Fibroblast of skin of left quadriceps (primary cell): Measurements from ENCODE around the gene BCL6.
"Not testable (repeated sequence)": the region's sequence is repeated elsewhere in the genome, so short reads cannot be mapped to it uniquely, and the experiment has no call there.

Source experiments
- DNase-seq, 2 experiments: peaks; one replicate each; pipeline ENCODE4 v3.0.0-alpha.2; 2013; ENCODE audit warnings: low read depth in 2 of 2

Gene BCL6

DNA sequence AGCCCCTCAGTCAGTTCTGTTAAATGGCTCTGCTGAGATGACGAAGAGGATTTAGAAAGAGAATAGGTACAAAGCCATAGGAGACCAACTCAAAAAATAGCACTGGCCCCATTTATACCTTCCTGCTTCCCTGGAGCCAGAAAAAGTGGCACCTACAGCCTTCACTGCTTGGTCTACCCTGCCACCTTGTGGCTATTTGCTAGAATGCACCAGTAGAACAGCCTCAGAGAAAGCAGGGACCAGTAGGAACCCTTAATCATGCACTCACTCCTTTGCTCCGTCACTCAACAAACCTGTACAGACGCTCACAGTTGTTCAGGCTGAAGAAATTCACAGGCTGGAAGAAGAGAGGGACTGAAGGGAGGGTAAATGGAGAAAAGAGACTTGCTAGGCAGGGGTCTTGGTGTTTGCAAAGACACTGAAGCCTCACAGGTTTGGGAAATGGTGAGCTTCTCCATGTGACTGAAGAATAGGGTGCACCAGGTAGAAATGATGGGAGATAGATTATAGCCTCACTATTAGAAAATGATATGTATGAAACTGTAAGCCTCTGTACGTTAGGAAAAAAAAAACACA is 30.8 kb downstream of the BCL6 start:
- DNase-seq = peak in 1 of 2 experiments; percentile 52

DNA sequence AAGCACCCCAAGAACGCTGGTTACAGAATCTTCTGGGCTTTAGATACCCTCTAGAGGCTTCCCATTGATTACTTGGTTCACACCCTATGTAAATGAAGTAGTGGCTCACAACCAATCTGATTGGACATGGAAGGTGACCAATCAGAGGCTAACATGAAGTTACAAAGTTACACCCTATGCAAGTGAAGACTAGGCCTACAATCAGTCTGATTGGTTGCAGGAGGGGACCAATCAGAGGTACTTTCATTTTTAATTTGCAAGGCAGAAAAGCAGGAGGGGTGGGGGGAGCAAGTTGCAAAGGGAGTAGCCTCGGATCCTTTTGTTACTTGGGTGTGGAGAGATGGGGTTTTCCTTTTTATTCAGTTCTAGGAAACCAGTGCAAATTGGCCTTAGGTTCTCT is 31.8 kb downstream of the BCL6 start:
- no peak for DNase-seq

GRCh38 chr3:187709155-187709554 is 36.1 kb downstream of the BCL6 start:
- no peak for DNase-seq

- DNase-seq = no peak
Observed at GRCh38 chr3:187708696-187709095, 36.6 kb downstream of the BCL6 start.

DNA sequence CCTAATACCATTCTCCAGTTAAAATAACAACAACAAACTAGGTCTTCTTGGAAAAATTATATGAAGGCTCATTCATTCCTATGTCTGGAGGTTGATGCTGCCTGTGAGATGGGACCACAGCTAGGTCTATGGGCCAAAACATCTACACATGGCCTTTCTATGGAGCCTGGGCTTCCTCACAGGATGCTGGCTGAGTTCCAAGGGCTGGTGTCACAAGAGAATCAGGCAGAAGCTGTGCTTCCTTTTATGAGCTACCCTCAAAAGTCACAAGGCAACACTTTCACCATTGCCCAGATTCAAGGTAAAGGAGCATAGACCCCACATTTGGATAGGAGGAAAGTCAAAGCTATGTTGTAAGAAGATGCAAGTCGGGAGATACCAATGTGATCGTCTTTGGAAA is 38.3 kb downstream of the BCL6 start:
- DNase-seq = no peak

DNA sequence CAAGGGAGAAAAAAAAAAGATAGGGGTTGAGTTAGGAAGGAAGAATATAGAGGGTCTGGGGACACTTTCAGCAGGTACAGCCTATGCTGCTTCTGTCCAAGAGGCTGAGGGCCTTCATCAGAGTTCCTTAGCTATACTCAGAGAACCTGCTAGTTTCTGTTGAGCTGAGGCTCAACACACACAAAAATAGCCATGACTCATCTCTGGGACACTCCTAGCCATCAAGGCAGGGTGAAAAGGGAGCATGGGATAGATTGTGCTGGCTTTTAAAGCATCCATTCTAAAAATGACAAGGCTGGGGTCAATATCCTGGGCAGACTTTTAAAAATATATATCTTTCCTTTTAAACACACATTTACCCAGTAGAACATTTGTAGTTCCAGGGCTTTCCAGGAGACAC is 40.1 kb downstream of the BCL6 start:
- DNase-seq = no peak

DNA sequence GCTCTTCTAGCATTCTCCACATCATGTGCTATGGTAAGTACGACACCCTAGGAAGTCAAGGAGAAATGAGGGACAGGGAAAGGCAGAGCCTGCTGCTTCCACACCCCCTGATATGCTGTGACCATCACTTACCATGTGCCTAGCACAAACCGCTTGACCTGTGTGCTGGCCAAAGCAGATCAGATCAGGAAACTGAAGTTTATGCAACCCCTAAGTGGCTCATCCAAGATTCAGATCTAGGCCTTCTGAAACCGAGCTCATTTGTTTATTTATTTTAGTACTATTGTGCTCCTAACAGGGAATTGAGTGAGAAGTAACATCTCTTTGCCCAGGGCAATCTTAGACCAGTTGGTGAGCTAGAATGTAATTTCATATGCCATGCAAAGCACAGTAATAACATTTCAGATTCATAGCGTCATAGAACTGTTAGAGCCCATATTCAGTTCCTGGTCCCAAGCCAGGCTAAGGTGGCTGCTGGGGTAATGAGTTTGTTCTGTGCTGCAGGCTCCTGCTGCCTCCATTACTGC is 42.7 kb downstream of the BCL6 start, which contains the start of gene RTP2:
Gene RTP2, minus strand, starts transcription at position 51 of the 527 bp plus-strand sequence. CDS start 429 bp downstream, outside the sequence.
- no peak for DNase-seq

DNA sequence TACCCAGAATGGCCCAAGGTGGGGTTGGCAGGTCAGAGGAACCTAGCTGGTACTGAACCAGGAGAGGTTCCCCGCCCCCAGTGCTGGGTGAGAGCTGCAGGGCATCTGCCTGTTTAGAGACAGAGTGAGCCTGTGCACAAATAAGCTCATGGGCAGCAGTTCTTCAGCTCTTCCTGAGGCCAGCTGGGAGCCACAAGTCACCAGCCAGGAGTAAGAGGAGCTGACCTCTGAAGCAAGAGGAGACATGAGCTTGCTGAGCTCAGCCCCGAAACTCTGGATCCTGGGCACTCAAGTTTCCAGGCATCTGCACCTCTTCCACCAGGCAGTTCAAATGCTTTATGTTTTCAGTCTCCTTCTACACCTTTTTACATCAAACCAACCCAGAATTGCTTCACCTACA is 45.0 kb downstream of the BCL6 start:
- no peak for DNase-seq

DNA sequence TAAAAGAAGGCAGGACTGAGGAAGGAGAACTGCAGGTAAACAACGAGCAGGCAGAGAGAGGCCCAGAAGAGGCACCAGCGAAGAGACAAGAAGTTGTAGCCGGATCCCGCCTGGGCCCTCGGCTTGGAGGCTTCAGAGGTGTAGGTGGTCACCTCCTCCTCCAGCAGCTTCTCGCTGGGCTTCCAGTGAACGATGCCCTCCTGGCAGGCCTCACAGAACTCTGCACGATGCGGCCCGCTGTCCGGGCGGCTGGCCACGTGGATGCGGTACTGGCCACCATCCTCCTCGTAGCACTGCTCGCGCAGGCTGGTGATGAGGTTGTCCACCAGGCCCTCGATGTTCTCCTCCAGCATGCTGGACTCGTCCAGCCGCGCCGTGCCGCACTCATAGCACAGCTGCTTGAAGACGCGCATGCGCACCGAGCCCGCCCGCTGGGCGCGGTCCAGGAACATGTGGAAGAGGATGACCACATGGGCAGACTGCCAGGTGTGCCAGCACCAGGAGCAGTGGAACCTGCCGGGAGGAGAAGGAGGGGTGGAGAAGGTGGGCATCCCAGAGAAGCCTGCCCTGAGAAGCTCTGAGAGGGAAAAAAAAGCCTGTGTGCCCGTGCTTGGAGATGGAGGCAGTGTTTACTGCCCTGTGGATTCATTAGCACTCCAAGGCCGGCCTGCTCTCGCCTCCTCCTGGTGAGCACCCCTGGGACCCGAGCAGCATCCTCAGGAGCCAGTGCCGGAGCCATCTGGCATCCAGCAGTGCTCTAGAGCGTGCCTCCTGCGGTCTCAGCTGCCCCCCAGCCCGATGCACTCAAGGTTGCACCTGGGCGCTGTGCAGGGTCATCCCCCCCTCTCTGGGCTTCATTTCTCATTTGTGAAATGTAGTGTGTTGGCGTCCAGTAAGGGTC is 46.5 kb downstream of the BCL6 start:
- no peak for DNase-seq

- no peak for DNase-seq
Observed at GRCh38 chr3:187696021-187696420, 49.2 kb downstream of the BCL6 start.

GRCh38 chr3:187695449-187695848 is 49.8 kb downstream of the BCL6 start:
- DNase-seq = no peak

DNA sequence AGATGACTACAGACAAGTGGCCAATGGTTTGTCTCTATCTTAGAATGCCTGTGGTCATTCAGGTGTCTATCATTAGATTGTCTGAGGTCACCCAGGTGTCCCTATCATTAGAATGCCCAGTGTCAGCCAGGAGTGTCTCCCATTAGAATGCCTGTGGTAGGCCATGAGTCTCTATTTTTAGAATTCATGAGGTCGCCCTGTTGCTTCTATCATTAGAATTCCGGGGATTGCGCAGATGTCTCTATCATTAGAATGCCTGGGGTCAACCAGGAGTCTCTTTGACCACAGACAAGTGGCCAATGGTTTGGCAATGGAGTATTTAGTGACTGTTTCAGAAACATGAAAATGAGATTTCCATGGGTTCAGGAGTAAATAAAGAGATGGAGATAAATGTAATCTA is 50.5 kb downstream of the BCL6 start:
- DNase-seq = no peak

GRCh38 chr3:187693431-187693830 is 51.8 kb downstream of the BCL6 start:
- no peak for DNase-seq

- DNase-seq = peak in 1 of 2 experiments; percentile 21
Observed at GRCh38 chr3:187689984-187690383, 55.3 kb downstream of the BCL6 start.

DNA sequence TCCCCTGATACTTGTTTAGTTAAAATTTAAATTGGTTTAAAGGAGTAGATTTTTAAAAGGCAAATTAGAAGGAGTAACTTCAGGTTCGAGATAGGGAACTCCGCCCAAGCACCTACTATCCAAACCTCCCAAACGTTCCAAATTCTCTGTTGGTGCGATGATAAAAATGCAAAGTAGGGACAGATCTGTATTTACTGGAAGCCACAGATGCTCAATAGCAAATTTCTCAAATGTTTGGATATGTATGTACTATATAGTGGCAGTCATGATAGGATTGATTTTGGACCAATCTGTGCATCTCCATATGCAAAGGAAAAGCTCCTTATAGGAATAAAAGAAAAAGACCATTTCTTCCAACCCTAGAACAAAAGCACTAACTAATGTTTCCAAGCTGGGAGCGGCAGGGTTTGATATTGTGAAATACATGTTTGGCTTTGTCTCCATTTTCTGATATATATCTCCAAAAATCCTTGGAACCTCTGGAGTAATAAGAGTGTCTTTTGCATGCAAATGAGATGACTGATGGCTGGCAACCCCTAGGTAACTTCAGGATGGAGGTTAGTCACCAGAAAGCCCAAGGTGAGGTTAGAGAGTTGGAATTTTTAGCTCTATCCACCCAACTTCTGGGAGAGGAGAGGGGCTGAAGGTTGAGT is 58.5 kb downstream of the BCL6 start:
- no peak for DNase-seq

DNA sequence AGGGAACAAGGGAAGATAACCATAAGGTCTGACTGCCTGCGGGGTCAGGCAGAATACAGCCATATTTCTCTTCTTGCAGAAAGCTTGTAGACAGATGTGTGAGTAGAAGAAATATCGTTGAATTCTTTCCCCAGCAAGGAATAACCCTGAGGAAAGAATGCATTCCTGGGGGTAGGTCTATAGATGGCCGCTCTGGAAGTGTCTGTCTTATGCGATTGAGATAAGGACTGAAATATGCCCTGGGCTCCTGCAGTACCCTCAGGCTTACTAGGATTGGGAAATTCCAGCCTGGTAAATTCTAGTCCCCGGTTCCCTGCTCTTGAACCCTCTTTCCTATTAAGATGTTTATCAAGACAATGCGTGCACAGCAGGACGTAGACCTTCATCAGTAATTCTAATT is 59.3 kb downstream of the BCL6 start:
- DNase-seq = no peak

DNA sequence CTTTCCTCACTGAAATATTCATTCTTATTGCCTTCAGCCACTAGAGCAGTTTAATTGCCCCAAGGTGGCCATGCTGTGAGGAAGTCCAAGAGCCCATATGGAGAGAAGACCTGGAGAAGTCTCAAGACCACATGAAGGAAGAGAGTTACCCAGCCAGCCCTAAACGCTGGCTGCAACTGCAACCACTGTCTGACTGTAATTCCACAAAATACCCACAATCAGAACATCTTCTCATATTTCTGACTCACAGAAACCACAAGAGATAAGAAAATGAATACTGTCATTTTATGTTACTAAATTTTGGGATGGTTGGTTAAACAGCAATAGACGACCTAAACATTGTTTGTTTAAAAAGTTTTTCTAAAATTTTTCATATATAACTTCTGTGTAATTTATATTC is 60.4 kb downstream of the BCL6 start:
- DNase-seq = no peak

DNA sequence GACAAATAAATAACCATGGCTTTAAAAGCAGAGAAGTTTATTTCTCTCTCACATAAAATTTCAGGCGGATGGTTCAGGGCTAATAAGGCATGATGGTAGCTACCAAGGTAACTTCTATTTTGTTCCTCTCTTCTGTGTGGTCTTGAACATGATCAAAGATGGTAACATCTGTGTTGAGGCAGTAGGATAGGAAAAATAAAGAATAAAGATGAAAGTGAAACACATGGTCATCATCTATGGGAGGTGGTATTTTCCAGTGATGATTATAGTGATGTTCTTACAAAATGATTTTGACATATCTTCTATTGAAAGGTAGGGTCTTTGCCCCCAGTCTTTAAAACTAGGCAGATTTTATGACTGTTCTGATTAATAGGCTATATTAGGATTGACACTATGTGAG is 60.8 kb downstream of the BCL6 start:
- DNase-seq = no peak

DNA sequence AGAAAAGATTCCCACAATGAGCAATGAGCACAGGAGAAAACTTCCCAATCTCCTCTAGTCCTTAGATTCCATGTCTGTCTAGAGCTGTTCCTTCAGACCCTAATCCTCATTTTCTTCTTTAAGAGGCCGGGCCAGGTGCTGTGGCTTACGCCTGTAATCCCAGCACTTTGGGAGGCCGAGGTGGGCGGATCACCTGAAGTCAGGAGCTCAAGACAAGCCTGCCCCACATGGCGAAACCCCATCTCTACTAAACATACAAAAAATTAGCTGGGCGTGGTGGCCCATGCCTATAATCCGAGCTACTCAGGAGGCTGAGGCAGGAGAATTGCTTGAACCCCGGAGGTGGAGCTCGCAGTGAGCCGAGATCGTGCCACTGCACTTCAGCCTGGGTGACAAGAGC is 63.5 kb downstream of the BCL6 start:
- DNase-seq = not testable (repeated sequence)

DNA sequence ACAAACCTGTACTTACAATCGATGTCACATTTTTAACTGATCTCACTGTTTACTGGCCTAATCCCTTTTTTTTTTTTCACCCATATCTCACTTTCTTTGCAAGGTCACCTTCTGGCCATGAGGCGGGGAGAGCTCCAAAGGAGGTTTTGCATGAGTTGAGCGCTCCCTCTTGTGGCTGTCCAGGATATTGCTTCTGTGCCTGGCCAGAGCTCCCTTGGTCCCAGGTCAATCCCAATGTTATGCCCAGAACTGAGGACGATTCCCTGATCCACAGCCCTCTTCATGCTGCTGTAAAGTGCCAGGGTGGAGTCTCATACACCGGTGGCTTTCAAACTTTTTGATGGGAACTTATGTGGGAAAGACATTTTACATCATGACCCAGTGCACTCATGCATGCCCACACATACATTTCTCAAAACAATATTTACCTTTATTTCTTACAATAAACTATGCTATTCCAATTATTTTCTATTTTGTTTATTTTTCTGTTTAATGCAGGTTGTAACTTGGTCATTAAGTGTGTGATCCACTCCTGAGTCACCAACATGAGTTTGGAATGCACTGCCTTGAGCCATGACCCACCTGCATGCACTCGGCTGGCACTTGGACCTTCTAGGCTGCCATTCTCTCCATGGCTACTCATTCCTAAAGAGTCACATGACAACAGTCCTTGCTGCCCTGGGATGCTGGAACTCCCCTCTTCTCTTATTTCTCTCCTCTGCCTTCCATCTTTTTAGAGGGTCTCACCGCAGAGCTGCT is 65.5 kb downstream of the BCL6 start:
- peak; percentile 36 to 42 for DNase-seq

- DNase-seq = peak; percentile 41
Observed at GRCh38 chr3:187678726-187679268, 66.5 kb downstream of the BCL6 start.
